ENCODE data around the gene CYP2C19.
"Not testable (repeated sequence)": the region's sequence is repeated elsewhere in the genome, so short reads cannot be mapped to it uniquely, and the experiment has no call there.

Gene CYP2C19

DNA sequence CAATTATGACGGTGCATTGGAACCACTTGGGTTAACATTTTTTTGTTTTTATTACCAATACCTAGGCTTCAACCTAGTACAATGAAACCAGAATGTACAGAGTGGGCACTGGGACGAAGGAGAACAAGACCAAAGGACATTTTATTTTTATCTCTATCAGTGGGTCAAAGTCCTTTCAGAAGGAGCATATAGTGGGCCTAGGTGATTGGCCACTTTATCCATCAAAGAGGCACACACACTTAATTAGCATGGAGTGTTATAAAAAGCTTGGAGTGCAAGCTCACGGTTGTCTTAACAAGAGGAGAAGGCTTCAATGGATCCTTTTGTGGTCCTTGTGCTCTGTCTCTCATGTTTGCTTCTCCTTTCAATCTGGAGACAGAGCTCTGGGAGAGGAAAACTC lies at the start of gene CYP2C19:
CYP2C19 (plus strand) TSS at position 289 of the 400 bp plus-strand sequence; CDS start at position 314, 25 bp downstream.
- no peak for DNase-seq (ENCODE audit: low read depth)

DNA sequence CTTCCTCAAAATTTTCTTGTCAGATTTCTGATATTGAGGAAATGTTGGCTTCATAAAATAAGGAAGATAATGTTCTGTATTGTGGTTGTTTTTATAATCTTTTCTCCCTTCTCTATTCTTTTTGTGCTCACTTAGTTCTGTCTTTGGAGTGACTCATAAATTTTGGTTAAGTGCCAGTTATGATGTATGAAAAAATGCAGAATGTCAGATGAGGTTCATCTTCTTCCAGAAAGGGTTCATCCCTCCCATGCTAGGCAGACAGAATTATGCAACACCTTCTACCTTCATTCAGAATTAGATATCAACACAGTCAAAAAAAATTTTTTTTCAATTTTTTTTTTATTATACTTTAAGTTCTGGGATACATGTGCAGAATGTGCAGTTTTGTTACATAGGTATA lies 36.6 kb upstream of the CYP2C19 start:
- DNase-seq (ENCODE audit: low read depth), result no peak

DNA sequence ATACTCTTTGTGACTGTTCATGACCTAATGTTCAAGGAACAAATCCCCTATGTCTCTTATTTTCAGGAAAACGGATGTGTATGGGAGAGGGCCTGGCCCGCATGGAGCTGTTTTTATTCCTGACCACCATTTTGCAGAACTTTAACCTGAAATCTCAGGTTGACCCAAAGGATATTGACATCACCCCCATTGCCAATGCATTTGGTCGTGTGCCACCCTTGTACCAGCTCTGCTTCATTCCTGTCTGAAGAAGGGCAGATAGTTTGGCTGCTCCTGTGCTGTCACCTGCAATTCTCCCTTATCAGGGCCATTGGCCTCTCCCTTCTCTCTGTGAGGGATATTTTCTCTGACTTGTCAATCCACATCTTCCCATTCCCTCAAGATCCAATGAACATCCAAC lies 27.3 kb upstream of the CYP2C19 start:
- DNase-seq (ENCODE audit: low read depth), result no peak

DNA sequence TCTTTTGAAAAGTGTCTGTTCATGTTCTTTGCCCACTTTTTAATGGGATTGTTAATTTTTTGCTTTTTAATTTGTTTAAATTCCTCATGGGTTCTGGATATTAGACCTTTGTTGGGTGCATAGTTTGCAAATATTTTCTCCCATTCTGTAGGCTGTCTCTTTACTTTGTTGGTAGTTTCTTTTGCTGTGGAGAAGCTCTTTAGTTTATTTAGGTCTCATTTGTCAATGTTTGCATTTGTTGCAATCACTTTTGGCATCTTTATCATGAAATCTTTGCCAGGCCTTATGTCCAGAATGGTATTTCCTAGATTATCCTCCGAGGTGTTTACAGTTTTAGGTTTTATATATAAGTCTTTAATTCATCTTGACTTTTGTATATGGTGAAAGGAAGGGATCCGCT lies 23.9 kb upstream of the CYP2C19 start:
- no peak for DNase-seq (ENCODE audit: low read depth)

DNA sequence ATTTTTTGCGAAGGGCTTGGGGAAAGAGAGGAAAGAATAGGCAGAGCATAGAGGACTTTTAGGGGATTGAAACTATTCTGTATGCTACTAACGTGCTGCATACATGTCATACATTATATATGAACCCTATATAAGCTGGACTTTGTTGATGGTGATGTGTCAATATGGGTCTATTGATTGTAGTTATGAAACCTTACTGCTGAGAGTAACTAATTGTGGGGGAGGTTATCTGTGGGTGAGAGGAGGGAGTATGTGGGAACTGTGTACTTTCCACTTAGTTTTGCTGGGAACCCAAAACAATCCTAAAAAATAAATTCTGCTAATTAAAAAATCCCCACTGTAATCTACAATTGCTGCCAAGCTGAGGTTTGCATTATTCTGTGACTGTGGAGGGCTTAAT lies 15.3 kb upstream of the CYP2C19 start:
- DNase-seq (ENCODE audit: low read depth), result no peak

DNA sequence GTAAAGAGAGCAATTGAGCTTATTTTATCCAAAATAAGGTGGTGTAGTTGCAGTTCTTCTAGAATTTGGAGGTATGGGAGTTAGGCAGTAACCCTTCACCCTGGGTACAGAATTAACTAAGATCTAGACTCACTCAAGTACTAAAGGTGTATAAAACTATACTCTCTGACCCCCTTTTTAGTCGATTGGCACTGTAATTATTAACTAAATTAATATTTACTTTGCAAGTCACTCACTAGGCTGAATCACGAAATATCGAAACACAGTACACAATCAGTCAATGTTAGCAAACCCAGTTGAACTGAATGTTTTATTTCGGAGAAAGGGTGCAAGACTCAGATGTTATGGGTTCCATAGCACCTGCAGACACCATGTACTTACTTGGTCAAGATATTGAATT lies 14.6 kb upstream of the CYP2C19 start:
- no peak for DNase-seq (ENCODE audit: low read depth)

DNA sequence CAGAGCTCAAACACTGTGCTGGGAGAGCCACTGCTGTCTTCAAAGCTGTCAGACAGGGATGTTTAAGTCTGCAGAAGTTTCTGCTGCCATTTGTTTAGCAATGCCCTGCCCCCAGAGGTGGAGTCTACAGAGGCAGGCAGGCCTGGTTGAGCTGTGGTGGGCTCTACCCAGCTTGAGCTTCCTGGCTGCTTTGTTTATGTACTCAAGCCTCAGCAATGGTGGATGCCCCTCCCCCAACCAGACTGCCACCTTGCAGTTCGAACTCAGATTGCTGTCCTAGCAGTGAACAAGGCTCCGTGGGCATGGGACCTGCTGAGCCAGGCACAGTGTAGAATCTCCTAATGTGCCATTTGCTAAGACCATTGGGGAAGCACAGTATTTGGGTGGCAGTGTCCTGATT lies 4.6 kb upstream of the CYP2C19 start:
- DNase-seq (ENCODE audit: low read depth), result no peak

DNA sequence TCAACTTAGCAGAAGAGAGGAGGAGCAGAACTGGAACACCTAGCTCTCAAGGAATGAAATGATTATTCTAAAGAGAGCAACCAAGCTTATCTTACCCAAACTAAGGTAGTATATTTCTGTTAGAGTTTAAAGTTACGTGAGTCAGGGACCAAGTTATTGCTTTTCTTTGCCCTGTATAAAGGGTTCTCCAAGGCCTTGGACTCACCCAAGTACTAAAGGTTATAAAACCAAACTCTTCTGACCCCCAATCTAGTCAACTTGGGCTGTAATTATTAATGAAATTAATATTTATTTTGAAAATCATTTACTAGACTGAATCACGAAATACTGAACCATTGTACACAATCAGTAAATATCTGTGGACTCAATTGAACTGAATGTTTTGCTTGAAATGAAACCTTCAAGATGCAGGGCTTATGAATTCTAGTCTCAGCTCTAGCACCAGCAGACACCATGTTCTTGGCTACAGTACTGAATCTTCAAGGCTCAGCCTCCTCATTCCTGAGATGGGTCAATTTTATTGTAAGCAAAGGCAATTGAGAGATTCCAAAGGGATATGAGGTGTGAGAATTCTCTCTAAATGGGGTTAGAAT lies 1.8 kb upstream of the CYP2C19 start:
- DNase-seq (ENCODE audit: low read depth), result no peak

DNA sequence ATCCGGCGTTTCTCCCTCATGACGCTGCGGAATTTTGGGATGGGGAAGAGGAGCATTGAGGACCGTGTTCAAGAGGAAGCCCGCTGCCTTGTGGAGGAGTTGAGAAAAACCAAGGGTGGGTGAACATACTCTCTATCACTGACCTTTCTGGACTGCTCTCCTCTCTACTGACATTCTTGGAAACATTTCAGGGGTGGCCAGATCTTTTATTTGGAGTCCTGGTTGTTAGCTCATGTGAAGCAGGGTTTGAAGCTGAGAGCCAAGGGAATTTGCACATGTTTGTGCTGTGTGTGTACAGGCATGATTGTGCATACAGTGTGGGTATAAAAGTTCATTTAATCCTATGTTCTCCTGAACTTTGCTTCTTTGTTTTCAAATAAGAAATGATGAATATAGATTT lies 12.9 kb downstream of the CYP2C19 start:
- not testable (repeated sequence) for DNase-seq (ENCODE audit: low read depth)

DNA sequence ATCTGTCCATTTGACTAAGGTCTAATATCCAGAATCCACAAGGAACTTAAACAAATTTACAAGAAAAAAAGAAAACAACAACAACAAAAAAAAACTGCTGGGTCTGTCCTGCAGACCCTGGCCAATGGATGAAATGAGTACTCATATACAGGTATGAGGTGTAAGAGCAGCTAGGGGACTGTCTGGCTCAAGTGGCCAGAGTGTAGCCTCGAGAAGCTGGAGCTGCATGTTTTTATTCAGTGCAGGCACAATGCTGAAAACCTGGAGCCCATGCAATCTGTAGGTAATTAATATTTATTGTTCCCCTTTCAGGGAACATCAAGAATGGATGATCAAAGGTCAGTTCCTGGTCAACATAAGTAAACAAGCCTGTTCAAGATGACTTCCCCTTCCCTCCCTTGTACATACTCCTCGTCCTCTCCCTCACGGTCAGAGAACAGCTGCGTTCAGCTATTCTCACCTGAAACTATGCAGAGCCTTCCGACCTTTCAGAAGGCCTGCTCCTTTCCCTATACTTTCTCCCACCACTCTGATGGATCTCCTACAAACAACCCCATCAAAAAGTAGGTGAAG lies 15.5 kb downstream of the CYP2C19 start:
- DNase-seq (ENCODE audit: low read depth), result no peak

DNA sequence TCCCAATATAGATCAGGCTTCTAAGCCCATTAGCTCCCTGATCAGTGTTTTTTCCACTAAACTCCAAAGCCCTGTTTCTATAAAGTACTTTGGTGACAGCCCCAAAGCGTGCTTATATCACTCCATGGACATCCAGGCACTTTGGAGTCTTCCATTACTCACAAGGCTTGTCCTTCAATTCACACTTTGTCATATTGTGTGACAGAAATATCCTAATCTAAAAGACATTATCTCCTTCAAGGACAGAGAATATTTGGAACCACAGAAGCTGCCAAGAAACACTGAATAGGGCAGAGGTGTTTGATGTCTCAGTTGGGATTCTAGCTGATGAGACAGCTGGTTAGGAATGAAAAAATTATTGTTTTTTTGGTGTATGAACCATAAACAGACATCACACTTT lies 18.4 kb downstream of the CYP2C19 start:
- no peak for DNase-seq (ENCODE audit: low read depth)

DNA sequence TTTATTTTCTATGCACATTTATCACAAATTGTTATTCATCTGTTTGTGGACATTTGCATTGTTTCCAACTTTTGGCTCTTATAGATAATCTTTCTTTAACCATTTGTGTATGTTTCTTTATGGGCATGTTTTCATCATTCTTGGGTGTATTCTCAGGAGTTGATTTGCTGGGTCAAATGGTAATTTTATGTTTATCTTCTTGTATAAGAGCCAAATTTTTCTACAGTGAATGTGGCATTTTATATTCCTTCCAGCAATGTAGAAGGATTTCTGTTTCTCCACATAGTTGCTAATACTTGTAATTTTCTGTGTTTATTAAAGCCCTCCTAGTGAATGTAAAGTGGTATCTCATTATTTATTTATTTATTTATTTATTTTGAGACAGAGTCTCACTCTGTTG lies 21.8 kb downstream of the CYP2C19 start:
- no peak for DNase-seq (ENCODE audit: low read depth)

DNA sequence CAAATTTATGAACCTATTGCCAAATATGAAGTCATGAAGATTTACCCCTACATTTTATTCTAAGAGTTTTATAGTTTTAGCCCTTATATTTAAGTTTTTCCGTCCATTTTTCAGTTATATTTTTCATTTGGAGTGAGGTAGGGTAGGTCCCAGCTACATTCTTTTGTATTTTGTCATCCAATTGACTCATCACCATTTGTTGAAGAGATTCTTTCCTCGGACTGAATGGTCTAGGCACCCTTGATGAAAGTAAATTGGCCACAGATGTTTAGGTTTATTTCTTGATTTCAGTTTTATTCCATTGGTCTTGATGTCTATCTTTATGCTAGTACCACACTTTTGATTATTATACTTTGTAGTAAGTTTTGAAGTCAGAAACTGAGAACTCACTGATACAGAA lies 22.7 kb downstream of the CYP2C19 start:
- no peak for DNase-seq (ENCODE audit: low read depth)

DNA sequence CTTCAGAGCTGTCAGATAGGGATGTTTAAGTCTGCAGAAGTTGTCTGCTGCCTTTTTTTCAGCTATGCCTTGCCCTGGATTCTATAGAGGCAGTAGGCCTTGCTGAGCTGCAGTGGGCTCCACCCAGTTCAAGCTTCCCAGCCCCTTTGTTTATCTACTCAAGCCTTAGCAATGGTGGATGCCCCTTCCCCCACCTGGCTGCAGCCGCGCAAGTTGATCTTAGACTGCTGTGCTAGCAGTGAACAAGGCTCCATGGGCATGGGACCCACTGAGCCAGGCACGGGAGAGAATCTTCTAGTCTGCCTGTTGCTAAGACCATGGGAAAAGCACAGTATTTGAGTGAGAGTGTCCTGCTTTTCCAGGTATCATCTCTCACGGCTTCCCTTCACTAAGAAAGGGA lies 38.1 kb downstream of the CYP2C19 start:
- DNase-seq (ENCODE audit: low read depth), result not testable (repeated sequence)

DNA sequence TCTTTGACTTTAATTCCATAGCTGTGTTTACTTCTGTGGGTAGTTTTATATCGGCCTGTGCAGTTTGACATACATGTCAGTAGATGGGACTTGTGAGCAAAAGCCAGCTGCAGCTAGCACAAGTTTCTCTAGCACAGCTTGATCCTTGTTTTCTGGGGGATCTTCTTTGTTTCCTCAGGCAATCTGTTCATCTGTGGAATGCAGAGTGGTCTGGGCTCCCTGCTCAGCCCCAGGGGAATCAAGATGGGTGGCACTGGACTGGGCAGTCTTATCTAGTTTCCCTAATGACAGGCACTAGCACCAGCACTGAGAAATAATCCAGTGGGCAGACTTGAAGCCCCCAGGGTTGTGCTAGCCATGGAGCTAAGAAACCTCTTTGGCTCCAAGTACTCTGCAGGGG lies 40.8 kb downstream of the CYP2C19 start:
- DNase-seq (ENCODE audit: low read depth), result no peak

DNA sequence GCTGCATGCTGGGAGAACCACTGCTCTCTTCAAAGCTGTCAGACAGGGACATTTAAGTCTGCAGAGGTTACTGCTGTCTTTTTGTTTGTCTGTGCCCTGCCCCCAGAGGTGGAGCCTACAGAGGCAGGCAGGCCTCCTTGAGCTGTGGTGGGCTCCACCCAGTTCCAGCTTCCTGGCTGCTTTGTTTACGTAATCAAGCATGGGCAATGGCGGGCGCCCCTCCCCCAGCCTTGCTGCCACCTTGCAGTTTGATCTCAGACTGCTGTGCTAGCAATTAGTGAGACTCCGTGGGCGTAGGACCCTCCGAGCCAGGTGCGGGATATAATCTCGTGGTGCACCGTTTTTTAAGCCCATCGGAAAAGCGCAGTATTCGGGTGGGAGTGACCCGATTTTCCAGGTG lies 67.5 kb downstream of the CYP2C19 start:
- not testable (repeated sequence) for DNase-seq (ENCODE audit: low read depth)

DNA sequence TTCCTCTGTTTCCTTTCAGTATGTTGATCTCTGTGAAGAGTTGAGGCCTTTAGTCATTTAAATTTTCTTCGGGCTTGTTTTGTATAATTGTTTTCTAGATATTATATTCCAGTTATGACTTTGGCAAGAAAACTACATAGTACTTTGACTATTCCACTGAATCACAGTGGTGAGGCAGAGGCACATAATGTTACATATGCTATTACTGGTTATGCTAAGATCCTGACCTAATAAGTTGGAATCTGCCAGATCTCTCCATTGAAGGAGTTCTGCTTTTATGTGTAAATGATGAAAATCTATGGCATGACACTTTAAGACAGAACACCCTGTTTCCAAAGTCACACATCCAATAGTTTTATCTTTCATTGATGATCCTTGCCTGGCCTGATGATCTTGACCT lies 83.7 kb downstream of the CYP2C19 start:
- no peak for DNase-seq (ENCODE audit: low read depth)

DNA sequence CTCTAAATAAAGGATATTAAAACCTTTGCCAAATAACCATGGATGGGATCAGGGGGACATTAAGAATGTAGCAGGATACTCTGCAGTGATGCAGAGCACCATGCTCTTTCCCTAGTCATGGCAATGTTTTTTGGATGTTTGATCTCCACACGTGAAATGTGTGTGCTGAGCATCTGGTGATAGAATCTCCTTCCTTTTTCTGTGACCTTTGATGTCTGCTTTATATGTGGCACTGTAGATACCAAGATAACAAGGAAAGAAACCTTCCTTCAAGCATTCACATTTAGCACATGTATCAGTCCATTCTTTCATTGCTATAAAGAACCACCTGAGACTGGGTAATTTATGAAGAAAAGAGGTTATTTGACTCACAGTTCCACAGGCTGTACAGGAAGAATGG lies 88.3 kb downstream of the CYP2C19 start:
- DNase-seq (ENCODE audit: low read depth), result no peak

DNA sequence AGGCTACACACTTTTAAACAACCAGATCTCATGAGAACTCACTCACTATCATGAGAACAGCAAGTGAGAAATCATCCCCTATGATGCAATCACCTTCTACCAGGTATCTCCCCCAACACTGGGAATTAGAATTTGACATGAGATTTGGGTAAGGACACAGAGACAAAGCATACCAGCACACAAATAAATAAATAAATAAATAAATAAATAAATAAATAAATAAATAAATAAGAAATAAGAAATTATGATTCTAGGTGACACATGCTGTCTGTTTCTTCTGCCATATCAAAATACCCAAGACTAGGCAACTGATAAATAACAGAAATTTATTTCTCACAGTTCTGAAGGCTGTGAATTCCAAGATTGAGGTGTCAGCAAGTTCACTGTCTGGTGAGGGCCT lies 88.8 kb downstream of the CYP2C19 start:
- DNase-seq (ENCODE audit: low read depth), result no peak

DNA sequence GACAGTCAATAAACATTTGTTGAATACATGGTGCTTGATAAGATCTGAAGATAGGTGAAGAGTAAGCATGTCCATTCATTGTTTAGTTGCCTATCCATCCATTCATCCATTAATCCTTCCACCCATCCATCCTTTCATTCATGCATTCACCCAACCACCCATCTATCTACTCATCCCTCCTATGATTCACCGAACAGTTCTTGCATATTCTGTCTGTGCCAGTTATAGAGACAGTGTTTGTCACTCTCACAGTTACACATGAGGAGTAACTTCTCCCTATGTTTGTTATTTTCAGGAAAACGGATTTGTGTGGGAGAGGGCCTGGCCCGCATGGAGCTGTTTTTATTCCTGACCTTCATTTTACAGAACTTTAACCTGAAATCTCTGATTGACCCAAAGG lies 90.0 kb downstream of the CYP2C19 start:
- DNase-seq (ENCODE audit: low read depth), result no peak

DNA sequence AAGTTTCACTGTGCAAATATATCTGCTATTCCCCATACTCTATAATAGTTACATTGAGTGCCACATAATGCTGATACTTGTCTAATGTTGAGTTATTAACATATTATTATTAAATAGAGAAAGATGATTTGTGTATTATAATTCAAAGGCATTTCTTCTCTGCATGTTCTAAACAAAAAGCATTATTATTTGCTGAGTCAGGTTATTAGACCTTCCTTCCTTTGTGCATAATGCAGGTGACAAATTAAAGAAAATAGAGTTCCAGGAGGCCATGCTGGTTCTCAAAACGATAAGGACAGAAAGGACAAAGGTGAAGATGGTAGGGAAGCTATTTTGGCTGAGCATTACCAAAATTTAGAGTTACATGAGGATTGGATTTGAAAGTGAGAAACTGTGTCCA lies 90.6 kb downstream of the CYP2C19 start:
- no peak for DNase-seq (ENCODE audit: low read depth)

DNA sequence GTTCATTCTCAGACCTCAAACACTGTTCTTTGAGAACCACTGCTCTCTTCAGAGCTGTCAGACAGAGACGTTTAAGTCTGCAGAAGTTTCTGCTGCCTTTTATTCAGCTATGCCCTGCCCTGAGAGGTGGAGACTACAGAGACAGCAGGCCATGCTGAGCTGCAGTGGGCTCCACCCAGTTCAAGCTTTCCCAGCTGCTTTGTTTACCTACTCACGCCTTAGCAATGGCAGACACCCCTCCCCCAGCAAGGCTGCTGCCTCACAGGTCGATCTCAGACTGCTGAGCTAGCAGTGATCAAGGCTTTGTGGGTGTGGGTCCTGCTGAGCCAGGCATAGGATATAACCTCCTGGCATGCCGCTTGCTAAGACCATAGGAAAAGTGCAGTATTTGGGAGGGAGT lies 95.5 kb downstream of the CYP2C19 start:
- no peak for DNase-seq (ENCODE audit: low read depth)

DNA sequence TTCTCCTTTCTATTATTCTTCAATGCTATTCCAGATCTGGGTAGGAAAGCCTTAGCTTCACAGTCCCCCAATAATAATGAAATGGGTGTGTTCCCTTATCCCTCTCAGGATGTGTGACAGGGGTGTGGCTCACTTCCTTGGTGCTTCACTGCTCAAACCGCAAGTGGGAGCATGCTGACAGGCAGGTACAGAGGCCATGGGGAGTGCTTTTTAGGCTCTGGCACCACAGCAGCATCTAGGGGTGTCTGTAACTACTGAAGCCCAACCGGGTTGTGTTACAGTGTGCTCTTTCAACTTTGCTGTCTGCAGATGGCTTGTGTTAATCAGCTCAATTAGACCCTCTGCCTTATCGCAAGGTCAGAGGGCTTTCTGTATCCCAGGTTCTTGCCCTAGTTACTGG lies 96.6 kb downstream of the CYP2C19 start:
- DNase-seq (ENCODE audit: low read depth), result no peak

DNA sequence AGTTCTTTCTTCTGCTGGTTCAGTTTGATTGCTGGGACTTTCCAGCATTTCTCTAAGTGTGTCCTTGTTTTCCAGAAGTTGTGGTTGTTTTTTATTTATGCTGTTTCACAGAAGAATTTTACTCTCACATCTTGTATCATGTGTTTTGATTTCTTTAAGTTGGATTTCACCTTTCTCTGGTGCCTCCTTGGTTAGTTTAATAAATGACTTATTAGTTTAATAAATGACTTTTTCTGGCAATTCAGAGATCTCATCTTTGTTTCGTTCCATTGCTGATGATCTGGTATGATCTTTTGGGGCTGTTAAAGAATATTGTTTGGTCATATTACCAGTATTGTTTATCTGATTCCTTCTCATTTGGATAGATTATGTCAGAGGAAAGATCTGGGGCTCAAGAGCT lies 116.2 kb downstream of the CYP2C19 start:
- no peak for DNase-seq (ENCODE audit: low read depth)

DNA sequence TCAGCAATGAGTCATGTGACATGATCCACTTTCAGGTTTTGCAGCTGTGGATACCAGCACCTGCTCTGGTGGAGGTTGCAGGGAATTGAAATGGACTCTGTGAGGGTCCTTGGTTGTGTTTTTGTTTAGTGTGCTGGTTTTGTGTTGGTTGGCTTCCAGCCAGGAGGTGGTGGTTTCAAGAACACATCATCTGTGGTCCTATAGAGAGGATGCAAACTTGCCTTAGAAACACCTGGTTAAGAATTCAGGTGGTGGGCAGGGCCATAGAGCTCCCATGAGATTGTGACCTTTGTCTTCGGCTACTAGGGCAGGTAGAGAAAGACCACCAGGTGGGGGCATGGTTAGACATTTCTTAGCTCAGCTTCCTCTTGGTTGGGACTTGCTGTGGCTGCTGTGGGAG lies 116.7 kb downstream of the CYP2C19 start:
- DNase-seq (ENCODE audit: low read depth), result no peak

All from GM04504 (cell line).